Stimulated activated CD4-positive, alpha-beta T cell treated with anti-CD3 and anti-CD28 coated beads, Interleukin-12 subunit alpha, Interleukin-12 subunit beta, amount 100 ng/mL, for 24 hours (primary cell): ENCODE results near the gene CDH6.

Source experiments
- DNase-seq, 2 experiments: peaks; one replicate each; pipeline ENCODE4 v3.0.0-alpha.2; 2020; ENCODE audit warnings: low read depth in 2 of 2

The CDH6 gene

DNA sequence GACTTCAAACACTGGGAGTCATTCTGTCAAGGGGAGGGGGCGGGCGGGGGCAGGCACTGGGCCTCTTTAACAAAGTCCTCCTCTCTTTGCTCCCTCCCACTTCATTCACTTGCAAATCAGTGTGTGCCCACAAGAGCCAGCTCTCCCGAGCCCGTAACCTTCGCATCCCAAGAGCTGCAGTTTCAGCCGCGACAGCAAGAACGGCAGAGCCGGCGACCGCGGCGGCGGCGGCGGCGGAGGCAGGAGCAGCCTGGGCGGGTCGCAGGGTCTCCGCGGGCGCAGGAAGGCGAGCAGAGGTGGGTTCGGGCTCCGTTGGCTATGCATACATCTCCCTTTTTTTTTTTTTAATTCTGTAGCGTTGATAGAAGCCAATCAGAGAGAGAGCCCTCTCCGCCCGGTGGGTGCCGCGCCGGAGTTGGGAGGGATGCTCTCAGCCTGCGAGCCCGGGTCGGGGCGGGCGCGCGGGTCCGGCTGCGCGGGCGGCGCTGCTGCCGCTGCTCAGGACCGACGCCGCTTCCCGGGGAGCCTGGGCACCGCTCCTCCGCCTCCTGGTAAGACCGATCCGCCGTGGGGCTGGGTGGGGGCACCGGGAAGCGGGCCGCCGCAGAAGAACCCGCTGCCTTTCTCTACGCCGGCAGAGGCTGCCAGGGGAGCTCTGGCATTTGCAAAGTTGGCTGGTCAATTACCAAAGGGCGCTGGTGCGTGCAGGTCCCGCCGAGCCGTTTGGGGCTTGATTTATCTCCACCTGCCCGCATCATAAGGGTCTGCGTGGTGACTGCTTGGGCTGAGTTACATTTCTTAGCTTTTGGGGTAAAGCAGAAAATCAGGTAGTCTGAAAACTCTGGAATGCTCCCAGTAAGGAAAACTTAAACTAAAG lies at the start of gene CDH6:
Gene CDH6 (plus strand): TSS at position 96 of the 877 bp plus-strand sequence. CDS start 73,788 bp downstream, outside the sequence.
- no peak for DNase-seq

DNA sequence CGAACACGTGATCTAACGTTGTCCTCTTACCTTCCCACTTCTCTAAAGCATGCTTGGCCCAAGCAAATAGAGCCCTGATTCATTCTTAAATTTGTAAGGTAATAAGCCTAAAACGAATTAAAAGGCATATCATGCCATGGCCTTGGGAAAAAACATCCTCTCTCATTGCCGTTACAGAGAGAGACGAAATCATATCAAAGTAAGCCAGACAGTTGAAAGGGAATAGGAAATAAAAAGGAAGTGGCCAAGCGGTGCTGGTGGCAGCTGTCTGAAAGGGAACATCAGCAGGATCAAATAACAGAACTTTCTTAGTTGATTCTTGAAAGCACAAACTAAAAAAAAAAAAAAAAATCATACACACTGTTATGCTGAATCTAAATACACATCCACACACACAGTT lies 49.1 kb upstream of the CDH6 start:
- no peak for DNase-seq

DNA sequence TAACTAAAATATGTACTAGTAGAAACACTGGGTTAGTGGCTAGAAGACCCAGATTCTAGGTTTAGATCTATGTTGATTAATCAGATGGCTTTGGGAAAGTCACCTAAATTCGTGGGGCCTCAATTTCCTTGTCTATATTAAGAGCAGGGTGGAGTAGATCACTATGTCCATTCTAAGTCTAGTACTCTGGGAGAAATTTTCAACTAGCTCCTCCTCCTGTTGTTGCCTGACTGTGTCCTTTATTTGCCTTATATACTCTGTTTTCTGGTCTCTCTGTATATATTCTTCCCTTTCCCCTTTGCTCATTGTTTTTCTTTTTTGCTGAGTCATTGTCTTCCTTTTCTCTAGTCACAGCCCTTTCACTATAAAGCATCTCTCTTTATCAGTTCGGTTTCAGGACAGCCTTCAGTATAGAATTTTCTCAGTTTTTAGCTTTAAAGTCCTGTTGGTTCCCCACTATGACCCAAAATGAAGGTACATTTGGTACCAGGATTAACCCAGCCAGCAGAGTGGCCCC lies 44.5 kb upstream of the CDH6 start:
- DNase-seq = no peak

DNA sequence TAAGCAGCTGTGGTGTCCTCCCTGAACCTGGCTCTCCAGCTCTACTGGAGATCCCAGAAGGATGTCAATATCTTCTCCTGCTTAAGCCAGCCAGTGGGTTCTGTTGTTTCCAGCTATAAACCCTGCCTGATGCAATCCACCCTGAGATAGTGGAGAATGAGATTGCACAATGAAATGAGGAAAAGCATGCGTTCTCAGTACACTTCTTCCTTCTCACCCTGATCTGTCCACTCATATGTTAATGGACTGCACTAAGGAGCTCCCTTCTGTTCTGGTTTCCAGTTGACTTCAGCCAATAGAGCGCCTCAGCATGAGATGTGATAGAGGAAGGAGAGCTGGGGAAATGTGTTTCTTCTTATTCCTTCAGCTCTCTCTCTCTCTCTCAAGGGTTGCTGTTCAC lies 40.0 kb upstream of the CDH6 start:
- no peak for DNase-seq

DNA sequence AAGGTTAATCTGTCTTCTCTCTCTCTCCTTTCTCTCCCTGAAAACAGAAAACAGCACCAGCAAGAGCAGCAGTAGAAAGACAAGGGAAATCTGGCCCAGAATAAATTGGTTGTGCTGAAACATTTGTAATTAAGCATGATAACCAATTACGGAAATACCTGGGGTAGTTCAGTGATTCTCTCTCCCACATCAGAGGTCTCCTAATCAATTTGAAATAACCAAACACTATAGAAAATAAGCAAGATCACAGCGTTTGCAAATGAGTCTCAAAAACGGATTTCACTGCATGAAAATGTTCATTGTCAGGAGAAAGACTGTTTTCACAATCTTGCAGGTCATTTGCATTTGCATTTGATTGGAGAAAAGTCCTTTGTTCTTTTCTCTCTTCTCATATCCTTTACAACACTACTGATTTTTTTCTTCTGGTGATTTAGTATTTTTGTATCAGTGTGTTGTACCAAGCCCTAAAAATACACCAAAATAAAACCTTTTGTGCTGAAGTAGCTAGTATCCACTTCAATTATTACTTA lies 36.8 kb upstream of the CDH6 start:
- no peak for DNase-seq

DNA sequence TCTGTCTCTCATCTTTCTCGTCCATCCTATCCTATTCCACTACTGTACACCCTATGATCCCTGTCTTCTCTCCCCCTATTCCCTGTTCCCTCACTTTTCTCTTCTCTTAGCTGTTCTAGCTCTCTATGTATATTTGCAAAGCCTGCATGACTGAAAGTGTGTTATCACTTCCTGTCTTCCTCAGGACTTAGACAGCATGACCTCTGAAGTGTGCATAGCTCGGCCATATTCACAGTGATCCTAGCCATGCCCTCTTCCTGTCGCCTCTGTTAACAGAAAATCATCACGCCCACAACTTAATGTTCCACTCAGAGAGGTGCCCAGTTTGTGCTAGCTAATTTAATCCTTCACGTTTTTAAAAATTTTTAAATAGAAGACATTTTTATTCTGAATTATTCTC lies 35.8 kb upstream of the CDH6 start:
- DNase-seq = no peak

DNA sequence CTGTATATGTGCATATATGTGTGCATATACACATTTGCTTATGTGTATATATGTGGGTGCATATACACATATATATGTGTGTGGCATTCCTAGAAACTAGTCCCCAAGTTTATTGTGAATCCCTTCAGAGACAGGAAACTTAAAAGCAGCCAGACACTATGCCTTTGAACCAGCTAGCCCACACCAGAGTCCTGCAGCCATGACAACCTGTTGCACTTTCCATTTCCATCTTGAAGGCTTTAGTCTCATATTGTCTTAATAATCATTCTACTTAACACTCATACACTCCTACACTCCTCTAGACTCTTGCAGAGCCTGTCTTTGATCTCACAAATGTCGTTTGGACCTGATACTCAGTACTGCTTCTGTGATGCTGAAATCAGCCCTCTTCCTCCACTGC lies 34.8 kb upstream of the CDH6 start:
- no peak for DNase-seq

DNA sequence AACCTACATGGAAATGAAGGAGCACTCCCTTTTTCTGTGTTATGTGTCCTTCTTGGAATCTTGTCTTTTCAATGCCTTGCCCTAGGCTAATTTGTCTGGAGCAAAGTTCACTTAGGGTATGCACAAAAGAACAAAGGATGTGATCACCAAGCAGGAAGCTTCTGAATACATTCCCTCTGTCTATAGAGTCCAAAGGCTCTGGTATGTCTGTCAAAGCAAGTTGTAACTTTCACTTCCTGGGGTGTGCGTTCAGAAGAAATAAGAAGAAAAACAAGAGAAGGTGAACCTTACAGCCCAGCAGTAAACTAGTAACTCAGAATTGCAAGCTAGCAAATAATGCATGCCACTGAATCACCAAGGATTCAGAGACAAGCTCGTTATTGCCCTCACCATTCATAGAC lies 31.7 kb upstream of the CDH6 start:
- no peak for DNase-seq

DNA sequence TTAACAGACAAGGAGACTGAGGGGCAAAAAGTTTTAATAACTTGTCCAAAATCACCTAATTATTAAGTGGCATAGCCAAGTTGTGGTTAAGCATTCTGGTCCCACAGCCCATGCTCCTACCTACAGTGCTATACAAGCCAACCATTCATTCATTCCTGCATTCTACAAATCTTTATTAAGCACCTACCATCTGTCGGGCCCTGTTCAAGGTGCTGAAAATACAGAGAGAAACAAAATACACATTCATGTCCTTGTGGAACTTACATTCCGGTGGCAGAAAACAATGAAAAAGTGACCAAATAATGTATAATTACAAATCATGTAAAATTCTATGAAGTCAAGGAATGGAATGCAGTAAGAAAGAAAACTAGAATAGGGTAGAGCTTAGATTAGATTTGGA lies 27.8 kb upstream of the CDH6 start:
- DNase-seq = no peak

DNA sequence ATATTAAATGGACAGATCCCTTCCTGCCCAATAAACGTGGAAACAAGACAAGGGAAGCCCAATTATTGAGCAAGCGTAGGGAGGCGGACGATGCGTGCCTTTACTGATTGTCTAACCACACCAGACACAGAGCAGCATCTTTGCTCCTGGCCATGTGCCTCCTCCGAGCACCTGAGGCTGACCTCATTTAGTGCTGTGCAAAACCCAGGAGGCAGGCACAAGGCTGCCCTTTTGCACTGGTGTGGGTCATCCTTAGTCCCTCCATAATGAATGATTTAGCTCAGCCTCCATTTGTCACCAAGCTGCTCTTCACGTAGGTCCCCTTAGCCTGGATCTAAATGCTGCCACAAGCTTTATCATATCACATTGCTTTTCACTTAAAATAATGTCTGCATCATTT lies 24.1 kb upstream of the CDH6 start:
- DNase-seq = no peak

DNA sequence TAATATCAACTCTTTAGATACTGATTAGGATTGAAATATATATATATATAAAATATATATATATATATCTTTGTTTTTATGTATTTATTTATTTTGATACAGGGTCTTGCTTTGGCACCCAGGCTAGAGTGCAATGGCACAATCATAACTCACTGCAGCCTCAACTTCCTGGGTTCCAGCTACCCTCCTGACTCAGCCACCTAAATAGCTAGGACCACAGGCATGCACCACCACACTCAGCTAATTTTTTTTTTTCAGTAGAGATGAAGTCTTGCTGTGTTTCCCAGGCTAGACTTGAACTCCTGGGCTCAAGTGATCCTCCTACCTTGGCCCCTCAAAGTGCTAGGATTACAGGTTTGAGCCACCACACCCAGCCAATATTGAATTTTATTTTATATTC lies 20.6 kb upstream of the CDH6 start:
- no peak for DNase-seq

DNA sequence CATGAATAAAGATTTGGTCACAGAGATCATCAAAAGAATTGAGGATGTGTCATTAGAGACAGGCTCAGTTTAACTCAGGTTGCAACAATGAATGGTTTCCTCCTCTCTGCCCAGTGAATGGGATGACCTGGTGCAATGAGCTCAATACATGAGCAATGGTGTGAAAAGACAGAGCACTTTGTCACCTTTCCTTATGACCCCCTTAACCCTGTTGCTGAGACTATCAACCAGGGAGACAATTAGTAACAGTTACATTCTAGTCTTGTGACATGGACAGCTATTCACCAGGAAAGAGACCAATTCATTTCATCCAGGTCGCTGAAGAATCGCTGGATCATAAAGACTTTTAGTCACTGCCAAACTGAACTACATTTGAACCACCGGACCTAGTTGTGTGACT lies 19.9 kb upstream of the CDH6 start:
- DNase-seq = no peak

DNA sequence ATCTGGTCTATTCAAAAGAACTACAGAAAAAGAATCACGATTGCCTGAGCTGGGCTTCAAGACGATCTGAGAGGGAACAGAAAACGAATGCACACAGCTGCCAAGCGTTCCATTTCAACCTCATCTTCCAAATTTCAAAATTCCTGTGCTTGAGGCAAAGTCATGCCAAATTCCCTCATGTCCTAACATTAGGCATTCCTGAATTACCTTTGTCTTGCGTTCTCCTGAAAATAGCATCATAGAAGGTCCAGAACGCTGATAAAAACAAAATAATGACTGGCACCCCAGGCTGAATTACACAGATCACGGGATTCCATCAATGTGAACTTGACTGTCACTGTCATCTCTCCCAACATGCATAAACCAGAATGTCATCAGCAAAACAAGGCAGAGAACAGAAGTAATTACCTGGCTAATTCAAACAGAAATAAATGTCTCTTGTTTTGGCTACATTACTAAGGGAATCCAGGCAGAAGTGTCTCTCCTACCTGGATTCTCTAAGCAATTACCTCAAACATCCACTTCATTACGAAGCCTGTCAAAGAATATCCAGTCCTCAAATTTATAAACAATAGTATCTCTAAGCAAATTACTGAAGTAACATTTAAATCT lies 12.0 kb upstream of the CDH6 start:
- DNase-seq = no peak

DNA sequence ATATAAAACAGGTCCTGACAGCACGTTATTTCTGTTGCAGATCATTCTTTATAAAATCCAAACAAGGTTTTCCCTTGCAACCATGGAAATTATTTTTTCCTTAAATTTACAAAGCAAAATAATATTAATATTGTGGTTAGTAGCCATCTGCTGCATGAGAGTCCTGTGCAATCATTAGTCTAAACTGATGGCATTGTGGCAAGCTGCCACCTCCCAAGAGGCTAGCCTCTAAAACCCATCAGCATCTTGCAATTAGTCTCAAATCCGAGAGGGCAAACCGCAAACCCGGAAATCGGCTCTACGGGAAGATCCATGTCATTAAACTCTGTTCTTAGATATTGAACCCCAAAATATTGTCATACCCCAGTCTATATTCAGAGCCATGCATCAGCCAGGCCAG lies 11.3 kb upstream of the CDH6 start:
- DNase-seq = no peak

DNA sequence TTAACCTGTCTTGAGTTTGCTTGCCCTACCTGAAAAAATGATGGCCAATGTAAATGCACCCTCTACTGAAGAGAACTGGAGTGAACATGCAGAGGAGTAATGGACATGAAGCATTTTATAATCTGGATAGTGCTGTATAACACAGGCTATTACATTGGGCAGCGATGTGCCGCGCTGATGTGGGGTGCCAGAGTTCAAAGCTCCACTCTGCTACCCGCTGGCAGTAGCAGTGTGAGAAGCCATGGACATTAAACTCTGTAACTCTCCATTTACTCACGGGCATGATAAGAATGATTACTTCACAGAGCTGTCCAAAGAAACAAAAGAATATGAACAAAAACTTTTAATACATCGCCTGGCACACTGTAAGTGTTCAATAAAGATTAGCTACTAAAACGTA lies 7.5 kb upstream of the CDH6 start:
- DNase-seq = no peak

DNA sequence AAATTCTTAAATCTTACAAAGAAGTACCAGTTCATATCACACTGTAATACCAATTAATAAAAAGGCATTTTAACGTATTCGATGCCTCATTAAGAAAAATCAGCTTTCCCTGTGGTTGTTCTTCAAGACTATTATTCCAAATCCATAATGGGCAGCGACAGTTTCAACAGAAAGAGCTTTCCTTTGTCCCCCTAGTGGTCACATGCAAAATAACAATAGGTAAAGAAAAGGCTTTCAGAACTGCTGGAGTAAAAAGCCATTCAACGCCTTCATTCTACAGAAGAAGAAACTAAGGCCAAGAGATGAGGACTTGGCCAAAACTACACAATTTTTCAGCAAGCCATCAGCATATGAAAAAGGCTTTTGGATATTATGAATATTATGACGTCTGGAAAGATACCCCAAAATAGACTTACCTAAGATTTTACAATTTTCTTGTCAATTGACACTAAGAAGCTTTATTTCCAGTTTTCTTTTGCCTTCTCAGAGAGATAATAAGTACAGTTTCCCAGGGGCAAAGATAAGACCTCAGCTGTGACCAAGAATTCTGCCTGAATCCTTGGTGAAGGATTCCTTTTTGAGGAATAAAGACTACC lies 6.7 kb upstream of the CDH6 start:
- DNase-seq = no peak

DNA sequence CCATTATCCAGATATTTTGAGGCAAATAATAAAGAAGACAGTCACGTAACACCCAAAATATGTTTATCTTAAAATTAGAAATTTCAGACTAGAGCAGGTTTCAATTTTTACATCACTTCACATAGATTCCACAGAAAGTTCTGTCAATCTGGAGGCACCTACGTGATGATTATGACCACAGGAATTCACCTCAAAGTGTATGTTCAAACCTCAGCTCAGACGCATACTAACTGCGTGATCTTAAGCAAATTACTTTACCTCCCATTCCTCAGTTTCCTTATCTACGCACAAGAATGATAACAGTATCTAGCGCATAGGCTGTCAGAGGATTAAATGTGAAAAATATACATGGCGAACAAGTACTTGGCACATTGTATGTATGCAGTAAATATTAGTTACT lies 5.9 kb upstream of the CDH6 start:
- no peak for DNase-seq

DNA sequence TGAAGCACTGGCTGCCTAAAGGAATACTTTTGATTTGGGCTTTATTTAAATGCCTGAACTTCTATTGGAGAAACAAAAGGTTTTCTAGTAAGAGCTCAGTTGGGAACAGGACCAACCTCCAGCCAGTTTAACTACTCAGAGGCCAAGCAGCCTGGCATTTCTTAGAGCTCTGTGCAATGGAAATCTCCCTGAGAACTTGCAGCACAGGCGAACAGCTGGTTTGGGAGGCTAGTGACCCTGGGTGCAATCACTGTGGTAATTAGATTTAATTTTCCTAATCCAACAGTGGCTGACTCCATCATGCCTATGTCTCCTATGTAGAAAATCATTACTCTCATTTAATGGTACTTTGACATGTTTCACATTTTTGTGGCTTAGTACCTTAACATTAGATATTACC lies 1.0 kb upstream of the CDH6 start:
- no peak for DNase-seq

DNA sequence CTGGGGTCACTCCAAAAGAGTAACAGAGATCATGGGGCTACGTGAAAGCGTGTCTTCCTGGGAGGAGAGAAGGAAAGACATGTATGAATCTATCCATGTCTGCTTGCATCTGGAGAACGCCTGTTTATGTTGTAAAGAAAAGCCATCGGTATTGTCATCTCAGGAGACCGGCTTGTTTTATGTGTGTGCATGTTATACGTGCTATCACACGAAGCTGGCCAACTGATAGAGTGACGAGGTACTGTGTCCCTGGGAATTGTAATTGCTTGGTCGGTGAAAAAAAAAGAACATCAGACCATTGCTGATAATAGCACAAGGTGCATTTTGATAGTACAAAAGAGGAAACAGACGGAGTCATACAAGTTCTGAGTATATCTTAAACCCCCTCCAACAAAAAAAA lies 370 bp upstream of the CDH6 start:
- DNase-seq = no peak

DNA sequence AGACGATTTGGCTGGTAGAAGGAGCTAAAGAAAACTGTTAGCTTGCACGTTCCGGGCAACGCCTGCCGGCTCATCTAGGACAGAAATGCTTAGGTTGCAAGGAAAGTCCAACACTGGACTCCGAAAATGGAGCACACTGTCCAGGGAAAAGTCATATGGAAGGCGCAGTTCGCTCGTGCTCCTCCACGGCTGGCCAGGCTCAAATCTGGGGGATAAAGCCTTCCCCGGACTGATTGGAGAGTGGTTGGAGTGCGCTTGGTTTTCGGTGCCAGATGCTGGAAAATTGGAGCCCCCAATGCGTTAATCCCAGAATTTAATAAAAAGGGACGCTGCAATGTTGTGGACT lies 955 bp downstream of the CDH6 start:
- DNase-seq = no peak

DNA sequence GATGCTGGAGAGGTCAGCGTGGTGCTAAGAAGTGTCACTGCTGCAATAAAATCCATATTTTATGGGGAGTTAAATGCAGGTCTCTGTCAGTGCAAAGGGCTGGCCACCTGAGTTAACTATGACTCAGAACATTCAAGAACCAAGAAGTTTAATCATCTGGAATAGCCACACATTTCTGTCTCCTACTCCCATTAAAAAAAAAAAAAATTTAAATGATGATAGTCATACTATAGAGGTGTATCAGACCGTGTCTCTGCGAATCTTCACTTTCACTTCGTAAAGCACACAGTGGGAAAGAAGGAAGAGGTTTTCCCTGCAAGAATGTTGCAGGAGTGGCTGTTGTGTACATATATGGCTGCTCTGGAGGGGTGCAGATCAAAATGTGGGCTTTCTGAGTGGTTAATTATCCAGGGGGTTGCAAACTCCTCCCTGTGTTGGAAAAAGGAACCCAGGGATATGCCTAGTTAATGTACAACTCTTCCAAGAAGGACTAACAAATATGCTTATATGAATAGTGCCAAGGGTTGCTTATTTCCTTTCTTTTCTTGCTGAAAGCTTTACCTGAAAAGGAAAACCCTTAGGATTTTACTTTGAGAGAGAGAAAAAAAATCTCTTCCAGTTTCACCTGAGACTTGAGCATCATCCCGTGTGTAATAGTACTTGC lies 1.5 kb downstream of the CDH6 start:
- DNase-seq = no peak

DNA sequence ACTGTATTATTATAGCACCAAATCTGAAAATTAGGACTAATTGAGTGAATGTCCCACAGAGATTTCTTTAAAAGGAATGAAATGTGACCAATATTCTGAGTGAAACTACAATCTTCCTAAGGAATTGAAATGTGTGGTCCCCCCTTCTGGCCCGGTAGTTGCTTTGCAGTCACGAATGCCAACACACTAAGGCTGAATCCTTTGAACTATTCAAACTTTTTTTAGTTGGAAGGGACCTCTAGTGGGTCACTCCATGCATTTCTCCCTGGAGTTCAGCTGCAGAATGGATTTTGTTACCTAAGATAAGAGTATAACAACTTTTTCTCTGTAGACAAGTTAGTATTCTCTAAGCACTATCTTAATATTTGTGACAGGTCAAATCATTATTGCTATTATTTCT lies 2.8 kb downstream of the CDH6 start:
- no peak for DNase-seq
